HG03575 (cell line): ENCODE data around the gene TMEFF2.
"Not testable (repeated sequence)": the region's sequence is repeated elsewhere in the genome, so short reads cannot be mapped to it uniquely, and the experiment has no call there.

Experiments
- ATAC-seq: cut with Tn5 transposase; IDR thresholded peaks from one replicate; pipeline ENCODE4 v1.9.1; 2021; ENCODE audit not compliant: unreplicated experiment, insufficient number of reproducible peaks, low FRiP score; ENCODE audit errors: extremely low read depth

TMEFF2 gene

GRCh38 chr2:192082121-192082520, 112.6 kb downstream of the TMEFF2 start:
- no peak for ATAC-seq

DNA sequence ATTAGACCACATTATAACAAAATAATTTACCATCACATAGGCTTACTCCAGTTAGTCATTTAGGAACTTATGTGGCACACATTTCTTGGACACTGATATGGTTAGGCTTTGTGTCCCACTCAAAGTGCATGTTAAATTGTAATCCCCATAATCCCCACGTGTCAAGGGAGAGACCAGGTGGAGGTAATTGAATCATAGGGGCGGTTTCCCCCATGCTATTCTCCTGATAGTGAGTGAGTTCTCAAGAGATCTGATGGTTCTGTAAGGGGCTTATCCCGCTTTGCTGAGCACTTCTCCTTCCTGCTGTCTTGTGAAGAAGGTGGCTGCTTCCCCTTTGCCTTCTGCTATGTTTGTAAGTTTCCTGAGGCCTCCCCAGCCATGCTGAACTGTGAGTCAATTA, 114.6 kb downstream of the TMEFF2 start:
- ATAC-seq = not testable (repeated sequence)

DNA sequence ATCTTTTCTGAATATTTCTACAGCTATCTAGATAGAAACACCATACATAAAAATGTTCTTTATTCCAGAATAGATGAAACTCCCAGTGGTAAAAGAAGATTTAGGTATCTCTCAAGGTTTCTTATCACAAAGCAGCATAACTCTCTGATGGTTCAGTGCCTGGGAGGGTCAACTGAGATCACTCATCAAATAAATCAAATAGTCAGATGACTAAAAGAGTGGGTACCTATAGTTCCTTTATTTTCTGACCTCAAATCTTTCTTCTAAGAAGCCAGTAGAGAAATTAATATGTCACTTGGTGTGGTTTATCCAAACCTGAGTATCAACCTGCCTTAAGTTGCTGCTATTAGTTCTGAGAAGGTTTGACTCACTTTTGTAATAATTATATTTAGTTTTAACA, 120.9 kb downstream of the TMEFF2 start:
- ATAC-seq = no peak

- no peak for ATAC-seq
Measured at GRCh38 chr2:192072778-192073177, 122.0 kb downstream of the TMEFF2 start.

GRCh38 chr2:192072261-192072660, 122.5 kb downstream of the TMEFF2 start:
- ATAC-seq = no peak

- no peak for ATAC-seq
Measured at GRCh38 chr2:192070099-192070498, 124.6 kb downstream of the TMEFF2 start.

DNA sequence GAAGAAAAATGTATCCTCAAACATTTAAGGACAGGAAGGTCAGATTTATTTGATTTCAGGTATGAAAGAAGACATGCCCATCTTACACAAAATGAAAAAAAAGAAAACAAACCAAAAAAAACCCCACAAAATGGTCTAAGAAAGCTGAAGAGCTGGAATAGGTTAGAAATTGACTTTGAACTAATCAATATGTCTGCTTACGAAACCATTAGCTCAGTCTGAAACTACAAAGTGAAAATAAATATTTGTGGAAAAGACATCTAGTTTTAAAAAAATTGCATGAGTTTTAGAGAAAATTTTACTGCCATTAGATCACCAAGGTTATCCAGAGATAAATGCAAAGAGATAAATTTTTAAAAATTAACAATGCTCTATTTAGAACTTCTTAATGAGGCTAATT, 125.3 kb downstream of the TMEFF2 start:
- ATAC-seq = no peak

- no peak for ATAC-seq
Measured at GRCh38 chr2:192068966-192069365, 125.8 kb downstream of the TMEFF2 start.

DNA sequence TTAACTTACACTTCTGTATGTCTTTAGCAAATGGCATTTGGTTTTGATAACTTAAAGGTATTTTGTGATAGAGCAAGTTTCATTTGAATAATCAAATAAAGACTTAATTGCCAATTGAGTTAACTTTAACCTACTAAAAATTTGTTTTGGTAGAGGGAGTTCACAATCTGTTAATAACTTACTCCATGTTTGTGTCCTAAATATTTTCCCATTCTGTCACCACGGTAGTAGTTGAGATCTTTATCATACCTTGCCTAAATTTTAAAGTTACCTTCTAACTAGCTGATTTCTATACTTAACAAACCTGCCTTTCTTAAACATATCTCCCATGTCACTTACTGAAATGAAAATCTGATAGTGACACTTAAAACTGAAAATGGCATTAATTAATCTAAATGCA, 127.1 kb downstream of the TMEFF2 start:
- ATAC-seq = no peak

- no peak for ATAC-seq
Measured at GRCh38 chr2:192064459-192064858, 130.3 kb downstream of the TMEFF2 start.

- no peak for ATAC-seq
Measured at GRCh38 chr2:192060161-192060560, 134.6 kb downstream of the TMEFF2 start.

- no peak for ATAC-seq
Measured at GRCh38 chr2:192059266-192059665, 135.5 kb downstream of the TMEFF2 start.

GRCh38 chr2:192053921-192054320, 140.8 kb downstream of the TMEFF2 start:
- no peak for ATAC-seq

DNA sequence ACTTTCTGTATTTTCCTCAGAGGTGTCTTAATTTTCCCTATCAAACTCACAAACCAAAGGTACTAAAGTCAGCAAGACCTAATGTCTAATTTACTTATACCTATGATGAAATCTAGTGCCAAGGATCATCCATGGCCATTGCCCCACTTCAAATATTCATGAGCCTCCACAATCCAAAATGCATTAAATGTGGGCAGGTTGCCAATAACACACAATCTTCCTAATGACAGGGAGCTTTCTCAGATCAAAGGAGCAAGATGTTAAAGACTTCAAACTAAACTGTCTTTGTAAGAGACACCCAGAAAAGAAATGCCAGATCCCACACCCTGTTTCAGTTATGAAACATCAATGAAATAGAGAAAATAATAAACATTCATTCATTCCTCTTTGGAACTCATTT, 143.2 kb downstream of the TMEFF2 start:
- no peak for ATAC-seq

DNA sequence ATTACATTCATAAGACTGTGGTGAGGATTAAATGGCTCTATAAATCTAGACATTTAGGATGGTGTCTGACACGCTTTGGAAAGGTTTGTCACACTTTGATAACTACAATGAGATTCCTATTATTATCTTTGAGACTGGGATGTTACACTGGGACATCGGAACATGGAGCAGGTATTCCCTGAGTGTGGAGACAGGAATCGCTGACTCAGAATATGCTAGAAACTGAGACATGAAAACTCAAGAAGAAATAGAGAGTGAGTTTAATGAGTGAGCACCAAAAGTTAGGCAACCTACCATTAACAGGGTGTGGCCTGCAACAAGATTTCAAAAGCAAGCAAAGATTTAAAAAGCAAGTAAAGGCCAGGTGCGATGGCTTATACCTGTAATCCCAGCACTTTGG, 145.4 kb downstream of the TMEFF2 start:
- no peak for ATAC-seq

- no peak for ATAC-seq
Measured at GRCh38 chr2:192047315-192048107, 147.2 kb downstream of the TMEFF2 start.

GRCh38 chr2:192044496-192044895, 150.2 kb downstream of the TMEFF2 start:
- no peak for ATAC-seq

DNA sequence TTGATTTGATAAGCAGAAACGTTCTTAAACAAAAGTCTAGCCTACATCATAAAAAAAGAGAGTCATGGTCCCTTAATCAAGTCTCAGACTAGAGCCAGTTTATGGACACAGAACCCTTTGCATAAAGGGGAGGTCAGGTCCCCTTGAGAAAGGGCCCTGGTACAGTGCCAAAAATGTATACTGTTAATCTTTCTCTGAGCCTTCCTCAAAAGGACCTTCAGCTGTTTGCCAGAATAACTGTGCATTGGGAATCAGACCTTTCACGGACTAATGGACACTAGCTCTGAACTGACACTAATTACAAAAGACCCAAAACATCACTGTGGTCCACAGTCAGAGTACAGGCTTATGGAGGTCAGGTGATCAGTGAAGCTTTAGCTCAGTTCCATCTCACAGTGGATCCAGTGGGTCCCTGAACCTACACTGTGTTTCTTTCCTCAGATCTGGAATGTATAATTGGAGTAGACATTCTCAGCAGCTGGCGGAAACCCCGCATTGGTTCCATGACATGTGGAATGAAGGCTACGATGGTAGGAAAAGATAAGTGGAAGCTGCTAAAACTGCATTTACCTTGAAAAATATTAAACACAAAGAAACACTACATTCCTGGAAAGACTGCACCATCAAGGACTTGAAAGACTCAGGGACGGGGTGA, 151.4 kb downstream of the TMEFF2 start:
- ATAC-seq = no peak

DNA sequence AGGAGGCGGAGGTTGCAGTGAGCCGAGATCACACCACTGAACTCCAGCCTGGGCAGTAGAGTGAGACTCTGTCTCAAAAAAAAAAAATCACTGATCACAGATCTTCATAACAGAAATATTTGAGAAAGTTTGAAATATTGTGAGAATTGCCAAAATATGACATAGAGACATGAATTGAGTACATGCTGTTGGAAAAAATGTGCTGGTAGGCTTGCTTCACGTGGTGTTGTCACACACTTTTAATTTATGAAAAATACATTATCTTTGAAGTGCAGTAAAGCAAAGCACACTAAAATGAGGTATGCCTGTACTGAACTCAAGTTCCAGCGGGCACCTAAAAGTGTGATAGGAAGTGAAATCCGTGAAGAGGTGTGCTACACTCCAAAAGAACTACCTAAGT, 152.6 kb downstream of the TMEFF2 start:
- ATAC-seq = no peak

DNA sequence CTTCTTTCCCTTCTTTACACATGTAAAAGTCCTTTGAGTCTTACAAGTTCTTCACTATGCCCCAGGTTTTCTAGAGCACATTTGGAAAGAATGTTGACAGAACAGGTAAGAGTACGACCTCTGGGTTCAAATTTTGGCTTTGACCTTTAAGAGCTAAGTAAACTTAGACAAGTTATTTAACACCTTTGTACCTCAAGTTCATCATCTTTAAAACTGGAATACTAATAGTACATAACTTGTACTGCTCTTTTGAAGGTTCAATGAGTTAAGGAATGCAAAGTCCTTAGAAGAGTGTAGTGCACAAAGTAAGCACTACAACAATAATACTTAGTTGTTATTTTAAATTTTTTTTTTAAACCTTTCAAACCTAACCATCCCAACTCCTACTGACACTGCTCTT, 156.6 kb downstream of the TMEFF2 start:
- no peak for ATAC-seq
